CD4-positive, alpha-beta T cell treated with Interferon alpha-2 for 1 hour (primary cell): ENCODE results near the gene RGPD6.
"Not testable (repeated sequence)": the region's sequence is repeated elsewhere in the genome, so short reads cannot be mapped to it uniquely, and the experiment has no call there.

ENCODE experiments used
- DNase-seq, 2 donors: peaks; one replicate each; pipeline ENCODE4 v3.0.0-alpha.2; 2020 to 2022

RGPD6 gene

GRCh38 chr2:110480084-110480483, 96.9 kb downstream of the RGPD6 start:
- not testable (repeated sequence) for DNase-seq

GRCh38 chr2:110477370-110477769, 99.7 kb downstream of the RGPD6 start:
- DNase-seq, result not testable (repeated sequence)

GRCh38 chr2:110476952-110477351, 100.1 kb downstream of the RGPD6 start:
- not testable (repeated sequence) for DNase-seq

GRCh38 chr2:110475627-110476359, 101.2 kb downstream of the RGPD6 start:
- not testable (repeated sequence) for DNase-seq

- DNase-seq, result not testable (repeated sequence)
Observed at GRCh38 chr2:110474898-110475297, 102.1 kb downstream of the RGPD6 start.

- DNase-seq, result not testable (repeated sequence)
Observed at GRCh38 chr2:110473059-110473358, 104.0 kb downstream of the RGPD6 start.

- DNase-seq, result not testable (repeated sequence)
Observed at GRCh38 chr2:110472171-110473058, 104.6 kb downstream of the RGPD6 start, which contains the start of gene LIMS4. TSS of gene LIMS4 (minus strand) at chr2:110472816. CDS start at chr2:110472778, 38 bp downstream.

- not testable (repeated sequence) for DNase-seq
Observed at GRCh38 chr2:110468921-110469320, 108.1 kb downstream of the RGPD6 start.

- DNase-seq, result not testable (repeated sequence)
Observed at GRCh38 chr2:110465312-110465711, 111.7 kb downstream of the RGPD6 start.
